Activated gamma-delta T cell (primary cell): ENCODE results near the gene TSPY10.
"Not testable (repeated sequence)": the region's sequence is repeated elsewhere in the genome, so short reads cannot be mapped to it uniquely, and the experiment has no call there.

Source experiments
- DNase-seq: peaks from one replicate; lab custom pipeline; 2025; lab: John Stamatoyannopoulos, UW
- total RNA-seq, 2 donors: gene quantifications; one replicate each; lab custom pipeline; 2026; lab: John Stamatoyannopoulos, UW

The TSPY10 gene, protein sequence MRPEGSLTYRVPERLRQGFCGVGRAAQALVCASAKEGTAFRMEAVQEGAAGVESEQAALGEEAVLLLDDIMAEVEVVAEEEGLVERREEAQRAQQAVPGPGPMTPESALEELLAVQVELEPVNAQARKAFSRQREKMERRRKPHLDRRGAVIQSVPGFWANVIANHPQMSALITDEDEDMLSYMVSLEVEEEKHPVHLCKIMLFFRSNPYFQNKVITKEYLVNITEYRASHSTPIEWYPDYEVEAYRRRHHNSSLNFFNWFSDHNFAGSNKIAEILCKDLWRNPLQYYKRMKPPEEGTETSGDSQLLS
- total RNA-seq = 0 reads per million in 2 donors

DNA sequence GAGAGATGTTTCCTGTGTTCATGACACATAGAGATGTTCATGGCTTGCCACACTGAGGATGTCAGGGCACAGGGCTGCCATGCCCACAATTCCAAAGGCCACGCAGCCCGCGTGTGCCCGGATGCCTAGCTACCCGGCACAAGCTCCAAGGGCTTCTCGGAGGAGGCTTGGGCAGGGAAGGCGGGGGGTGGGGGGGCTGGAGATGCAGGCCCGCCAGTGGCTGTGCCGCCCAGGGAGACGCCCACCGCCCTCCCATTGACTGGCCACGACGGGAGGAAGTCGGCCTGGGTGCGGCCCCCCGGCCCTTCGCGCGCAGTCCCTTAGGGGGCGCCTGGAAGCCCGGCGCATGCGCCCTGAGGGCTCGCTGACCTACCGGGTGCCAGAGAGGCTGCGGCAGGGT is at the start of gene TSPY10:
Gene TSPY10, plus strand, starts transcription at position 301 of the 400 bp plus-strand sequence. Its CDS starts 46 bp downstream, at position 347.
- not testable (repeated sequence) for DNase-seq

DNA sequence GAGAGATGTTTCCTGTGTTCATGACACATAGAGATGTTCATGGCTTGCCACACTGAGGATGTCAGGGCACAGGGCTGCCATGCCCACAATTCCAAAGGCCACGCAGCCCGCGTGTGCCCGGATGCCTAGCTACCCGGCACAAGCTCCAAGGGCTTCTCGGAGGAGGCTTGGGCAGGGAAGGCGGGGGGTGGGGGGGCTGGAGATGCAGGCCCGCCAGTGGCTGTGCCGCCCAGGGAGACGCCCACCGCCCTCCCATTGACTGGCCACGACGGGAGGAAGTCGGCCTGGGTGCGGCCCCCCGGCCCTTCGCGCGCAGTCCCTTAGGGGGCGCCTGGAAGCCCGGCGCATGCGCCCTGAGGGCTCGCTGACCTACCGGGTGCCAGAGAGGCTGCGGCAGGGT is 40.7 kb upstream of the TSPY10 start, which contains the start of gene TSPY9:
Gene TSPY9, plus strand, starts transcription at position 301 of the 400 bp plus-strand sequence. Its CDS starts 46 bp downstream, at position 347.
- DNase-seq = not testable (repeated sequence)

DNA sequence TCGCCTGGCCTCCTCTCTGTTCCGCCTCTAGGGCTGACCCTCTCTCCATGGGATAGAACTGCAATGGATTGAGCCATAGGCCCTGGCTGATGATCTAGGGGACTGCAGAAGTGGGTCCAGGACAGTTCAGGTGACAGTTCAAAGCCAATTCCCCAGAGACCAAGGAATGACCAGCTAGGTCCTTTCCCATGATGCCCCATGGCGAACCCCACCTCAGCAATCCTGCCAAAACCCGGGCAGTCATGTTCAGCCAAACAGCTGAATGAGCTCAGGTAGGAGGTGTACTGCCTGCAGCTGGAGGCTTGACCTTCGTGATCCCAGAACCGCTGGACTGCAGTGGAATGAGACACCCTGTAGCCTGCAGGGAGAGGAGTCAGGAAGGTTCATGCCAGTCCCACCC is 23.3 kb upstream of the TSPY10 start:
- not testable (repeated sequence) for DNase-seq

DNA sequence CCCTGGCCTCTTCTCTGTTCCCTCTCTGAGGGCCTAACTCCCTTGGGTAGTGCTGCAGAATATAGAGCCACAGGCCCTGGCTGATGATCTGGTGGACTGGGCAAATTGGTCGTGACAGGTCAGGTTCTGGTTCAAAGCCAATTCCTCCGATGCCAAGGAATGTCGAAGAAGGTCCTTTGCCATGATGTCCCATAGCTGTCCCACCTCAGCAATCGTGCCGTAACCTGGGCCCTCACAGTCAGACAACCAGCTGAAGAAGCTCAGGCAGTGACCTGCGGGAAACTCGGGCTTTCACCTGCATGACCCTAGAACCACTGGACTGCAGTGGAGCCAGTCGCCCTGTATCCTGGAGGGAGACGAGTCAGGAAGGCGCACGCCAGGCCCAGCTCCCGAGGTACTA is 11.4 kb upstream of the TSPY10 start:
- DNase-seq = not testable (repeated sequence)
